Sigmoid colon (tissue), 7 donors: ENCODE measurements around the gene NOL6. TPM values are rescaled to one million over a fixed set of nuclear protein-coding genes. Genes with fewer than 3 reads are reported as not detected.
A peak's percentile ranks its signal among the peaks of the same experiment; 100 is the strongest.

Source experiments
- DNase-seq: peaks from one replicate; pipeline ENCODE4 v3.0.0-alpha.2; 2019
- H3K27ac ChIP-seq, 4 donors: fragments of 200-600 bp; sonication (generic); one replicate each; pipeline ENCODE4 v1.5.1; 2016 to 2019; ENCODE audit warnings: mild to moderate bottlenecking in 1 of 4
- H3K27me3 ChIP-seq, 3 donors: fragments of 200-600 bp; sonication (generic); one replicate each; pipeline ENCODE4 v1.5.1; 2019; ENCODE audit warnings: mild to moderate bottlenecking in 1 of 3
- H3K36me3 ChIP-seq, 4 donors: fragments of 200-600 bp; sonication (generic); one replicate each; pipeline ENCODE4 v1.5.1; 2016 to 2019
- H3K4me1 ChIP-seq, 4 donors: fragments of 200-600 bp; sonication (generic); one replicate each; pipeline ENCODE4 v1.5.1; 2017 to 2019
- H3K4me3 ChIP-seq, 4 donors: fragments of 200-600 bp; sonication (generic); one replicate each; pipeline ENCODE4 v1.5.1; 2017 to 2019; ENCODE audit warnings: mild to moderate bottlenecking in 2 of 4, moderate library complexity in 1 of 4
- H3K9me3 ChIP-seq, 4 donors: fragments of 200-600 bp in 3 of 4; sonication (generic) in 3 of 4; one replicate each; pipeline versions ENCODE4 v1.5.1 to v1.6.1; 2013 to 2019
- EP300 ChIP-seq, 4 donors: sonication (generic); formaldehyde crosslinking; IDR thresholded peaks; one replicate each; pipeline ENCODE4 v1.6.1; 2017; ENCODE audit warnings: antibody characterized with exemption in 4 of 4
- POLR2A ChIP-seq, 2 donors: fragments of 450-650 bp; IDR thresholded peaks; one replicate each; pipeline ENCODE4 v1.6.1; 2016; ENCODE audit warnings: antibody characterized with exemption in 2 of 2, mild to moderate bottlenecking in 2 of 2, moderate library complexity in 2 of 2
- POLR2AphosphoS5 ChIP-seq, 4 donors: sonication (generic); formaldehyde crosslinking; IDR thresholded peaks; one replicate each; pipeline ENCODE4 v1.6.1; 2017; ENCODE audit warnings: antibody characterized with exemption in 4 of 4
- WGBS, 2 donors: extraction: QIAGEN DNeasy Blood & Tissue Kit; methylation state at CpG; one replicate each; pipeline ENCODE4 v1.1.7; 2013; 5-methylcytosine and 5-hydroxymethylcytosine counted together
- intact Hi-C: fragments of 100-400 bp; cut with DNase I; formaldehyde crosslinking; loops from one replicate; pipeline ENCODE4 v1.15.1; 2023
- polyA plus RNA-seq, 3 donors: library from polyadenylated mRNA; stranded (reverse); fragments of 200-250 nt; gene quantifications; one replicate each; pipeline ENCODE4 v1.2.3, GENCODE V29; 2013
- total RNA-seq, 4 donors: library from RNA; depleted of rRNA; stranded (reverse); fragments of >200 nt; gene quantifications; one replicate each; pipeline ENCODE4 v1.1.0, GENCODE V29; 2016
- TF ChIP-seq, protein P1 (sequence below), 4 experiments: fragments of 450-650 bp in 3 of 4; fragments of 200-600 bp in 1 of 4; IDR thresholded peaks; one replicate each; pipeline ENCODE4 v1.5.1; 2016 to 2019; ENCODE audit warnings: antibody characterized with exemption in 4 of 4, mild to moderate bottlenecking in 3 of 4, moderate library complexity in 2 of 4
- donor health status: healthy with polysubstance abuse.
- donor health status: Bipolar disorder and iron deficiency.
- donor health status: healthy.

The NOL6 gene
- total and polyA plus RNA-seq, 7 donors: 5.5 to 23.6 (median 9.9) TPM

DNA sequence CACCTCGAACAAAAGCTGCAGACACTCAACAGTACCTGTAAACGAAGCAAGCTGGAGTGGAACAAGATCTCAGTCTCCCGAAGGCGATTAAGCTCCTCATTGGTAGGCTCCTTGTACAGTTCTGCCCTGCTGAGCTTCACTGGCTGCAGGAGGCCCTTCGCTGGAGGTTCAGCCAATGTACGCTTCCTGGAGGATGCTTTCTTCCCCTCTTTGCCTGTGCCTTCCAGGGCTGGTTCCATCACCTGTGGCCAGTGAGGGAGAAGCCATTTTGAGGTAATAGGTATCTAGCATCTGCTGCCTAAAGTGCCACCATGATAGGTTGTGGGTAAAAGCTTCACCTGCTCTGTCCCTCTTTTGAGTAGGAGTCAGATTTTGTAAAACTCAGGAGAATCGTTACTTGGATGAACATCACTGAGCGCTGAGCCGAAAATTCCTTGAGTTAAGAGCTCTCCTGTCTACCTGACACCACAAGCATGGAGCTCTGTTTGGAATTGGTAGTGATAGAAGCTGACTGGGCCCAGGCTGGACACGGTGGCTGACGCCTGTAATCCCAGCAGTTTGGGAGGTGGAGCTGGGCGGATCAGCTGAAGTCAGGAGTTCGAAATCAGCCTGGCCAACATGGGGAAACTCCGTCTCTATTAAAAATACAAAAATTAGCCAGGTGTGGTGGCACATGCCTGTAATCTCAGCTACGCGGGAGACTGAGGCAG is 1.4 kb downstream of the NOL6 start:
- TF ChIP-seq EP300 (IDR thresholded peaks at IDR 0.05) (no peak), POLR2AphosphoS5 (IDR thresholded peaks at IDR 0.05) (no peak), POLR2A (IDR thresholded peaks at IDR 0.05) (no peak)
- TF ChIP-seq, protein P1, sequence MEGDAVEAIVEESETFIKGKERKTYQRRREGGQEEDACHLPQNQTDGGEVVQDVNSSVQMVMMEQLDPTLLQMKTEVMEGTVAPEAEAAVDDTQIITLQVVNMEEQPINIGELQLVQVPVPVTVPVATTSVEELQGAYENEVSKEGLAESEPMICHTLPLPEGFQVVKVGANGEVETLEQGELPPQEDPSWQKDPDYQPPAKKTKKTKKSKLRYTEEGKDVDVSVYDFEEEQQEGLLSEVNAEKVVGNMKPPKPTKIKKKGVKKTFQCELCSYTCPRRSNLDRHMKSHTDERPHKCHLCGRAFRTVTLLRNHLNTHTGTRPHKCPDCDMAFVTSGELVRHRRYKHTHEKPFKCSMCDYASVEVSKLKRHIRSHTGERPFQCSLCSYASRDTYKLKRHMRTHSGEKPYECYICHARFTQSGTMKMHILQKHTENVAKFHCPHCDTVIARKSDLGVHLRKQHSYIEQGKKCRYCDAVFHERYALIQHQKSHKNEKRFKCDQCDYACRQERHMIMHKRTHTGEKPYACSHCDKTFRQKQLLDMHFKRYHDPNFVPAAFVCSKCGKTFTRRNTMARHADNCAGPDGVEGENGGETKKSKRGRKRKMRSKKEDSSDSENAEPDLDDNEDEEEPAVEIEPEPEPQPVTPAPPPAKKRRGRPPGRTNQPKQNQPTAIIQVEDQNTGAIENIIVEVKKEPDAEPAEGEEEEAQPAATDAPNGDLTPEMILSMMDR (IDR thresholded peaks at IDR 0.05): no peak
- intact Hi-C loops: no loop called here
- DNase-seq: peak; percentile 32
- Histone ChIP-seq H3K4me3 (peak overlapping the region in 1 of 4 donors; percentile 80), H3K27me3 (no peaks in the 10 kb centered on the region), H3K9me3 (no peaks in the 10 kb centered on the region), H3K4me1 (peaks cover 0 to 25% (median 18%) of the 10 kb centered on the region in 4 donors), H3K36me3 (peaks cover 23 to 50% (median 30%) of the 10 kb centered on the region in 4 donors), H3K27ac (no peak overlapping the region)
- WGBS, 2 donors: 88 to 91% methylated on average over 16 of the region's 16 CpGs

DNA sequence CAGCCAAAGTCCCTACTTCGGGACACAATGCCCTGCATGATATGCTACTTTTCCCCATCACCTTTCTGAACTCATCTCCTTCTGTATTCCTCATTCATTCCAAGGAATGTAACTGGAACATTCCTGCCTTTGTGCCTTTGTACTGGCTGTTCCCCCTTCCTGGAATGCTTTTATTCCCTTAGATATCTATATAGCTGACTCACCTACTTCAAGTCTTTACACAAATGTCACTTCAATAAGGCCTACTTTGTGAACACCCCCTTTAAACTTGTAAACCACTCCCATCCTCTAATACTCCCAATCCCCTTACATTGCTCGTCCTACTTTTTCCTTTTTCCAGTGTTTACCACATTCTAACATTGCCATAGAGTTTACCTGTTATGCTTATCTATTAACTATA is 2.4 kb downstream of the NOL6 start:
- TF ChIP-seq, protein P1 (IDR thresholded peaks at IDR 0.05): no peak
- TF ChIP-seq POLR2AphosphoS5 (IDR thresholded peaks at IDR 0.05) (no peak), EP300 (IDR thresholded peaks at IDR 0.05) (no peak)
- Histone ChIP-seq H3K4me3 (no peak overlapping the region), H3K4me1 (peaks cover 0 to 25% (median 18%) of the 10 kb centered on the region in 4 donors), H3K27ac (no peak overlapping the region), H3K27me3 (no peaks in the 10 kb centered on the region), H3K36me3 (peaks cover 24 to 60% (median 39%) of the 10 kb centered on the region in 4 donors), H3K9me3 (no peaks in the 10 kb centered on the region)
- 88 to 91% methylated on average over 2 of the region's 2 CpGs for WGBS, 2 donors
- intact Hi-C loops: no loop called here
- DNase-seq: no peak

DNA sequence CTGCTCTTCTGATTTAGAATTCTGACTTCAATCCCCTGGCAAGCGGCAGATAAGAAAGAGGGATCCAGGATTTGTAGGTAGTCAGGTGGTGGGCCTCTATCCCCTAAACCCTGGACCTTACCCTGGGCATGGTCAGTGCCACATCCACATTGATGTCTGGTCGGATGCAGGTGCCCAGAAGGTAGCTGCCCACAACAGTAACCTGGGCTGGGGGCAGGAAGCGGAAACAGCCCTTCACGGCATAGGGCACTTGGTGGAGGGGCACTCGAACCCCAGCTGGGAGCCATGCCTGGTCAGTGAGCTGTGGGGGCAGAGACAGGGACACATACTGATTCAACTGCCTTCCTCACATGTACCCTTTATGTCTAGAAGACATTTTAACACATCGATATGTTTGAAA is 3.8 kb downstream of the NOL6 start:
- intact Hi-C loops: loop anchor here (5.0 kb wide), 1 partner anchor 183 kb away; no protein-coding TSS in a partner anchor
- Histone ChIP-seq H3K36me3 (peaks cover 39 to 75% (median 51%) of the 10 kb centered on the region in 4 donors), H3K9me3 (no peaks in the 10 kb centered on the region), H3K4me3 (no peak overlapping the region), H3K27ac (no peak overlapping the region), H3K27me3 (no peaks in the 10 kb centered on the region), H3K4me1 (peaks cover 0 to 25% (median 18%) of the 10 kb centered on the region in 4 donors)
- 96% methylated on average over 6 of the region's 6 CpGs for WGBS, 2 donors
- peak; percentile 40 for DNase-seq
- TF ChIP-seq POLR2AphosphoS5 (IDR thresholded peaks at IDR 0.05): no peak
- TF ChIP-seq, protein P1 (IDR thresholded peaks at IDR 0.05): no peak
- no peak for TF ChIP-seq POLR2A (IDR thresholded peaks at IDR 0.05)
- TF ChIP-seq EP300 (IDR thresholded peaks at IDR 0.05): no peak

DNA sequence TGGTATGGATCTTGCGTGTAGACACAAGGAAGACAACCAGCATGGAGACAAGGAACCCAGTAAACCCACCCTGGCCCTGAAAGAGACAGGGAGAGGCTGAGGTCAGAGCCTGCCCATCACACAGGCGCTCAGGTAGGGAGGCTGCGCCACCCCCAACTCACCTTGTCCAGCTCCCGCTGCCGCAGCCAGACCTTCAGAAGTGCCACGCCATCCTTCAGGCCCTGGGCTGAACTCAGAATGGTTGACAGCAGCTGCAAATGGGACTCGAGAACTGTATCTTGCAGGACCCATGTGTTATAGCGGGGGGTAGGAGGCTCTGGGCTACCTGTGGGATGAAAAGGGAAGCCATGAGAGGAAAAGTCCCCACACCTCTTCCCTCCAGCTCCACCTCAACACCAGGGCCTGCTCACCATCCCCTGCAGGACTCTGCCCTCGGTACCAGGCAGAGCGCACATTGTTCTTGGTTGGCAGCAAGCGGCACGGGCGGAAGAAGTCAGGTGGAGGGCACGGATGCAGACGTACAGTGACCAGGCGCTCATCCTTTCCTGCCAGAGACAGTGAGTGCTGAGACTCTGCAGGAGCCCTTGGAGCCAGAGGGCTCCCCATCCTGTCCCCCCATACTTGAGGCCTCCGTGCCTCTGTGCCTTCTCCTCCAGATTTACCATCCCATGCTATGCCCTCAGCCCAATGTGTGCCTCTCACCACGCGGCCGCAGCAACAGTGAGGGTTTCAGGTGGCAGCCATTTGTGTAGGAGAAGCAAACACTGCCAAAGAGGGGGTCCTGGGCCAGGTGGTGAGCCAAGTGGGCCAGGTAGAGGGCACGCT is 4.7 kb downstream of the NOL6 start:
- TF ChIP-seq EP300 (IDR thresholded peaks at IDR 0.05) (no peak), POLR2AphosphoS5 (IDR thresholded peaks at IDR 0.05) (no peak), POLR2A (IDR thresholded peaks at IDR 0.05) (no peak)
- TF ChIP-seq, protein P1 (IDR thresholded peaks at IDR 0.05): no peak
- H3K4me3 ChIP-seq: no peak overlapping the region
- no peaks in the 10 kb centered on the region for H3K9me3 ChIP-seq
- intact Hi-C loops: loop anchor here (5.0 kb wide), 1 partner anchor 182 kb away; no protein-coding TSS in a partner anchor
- 96 to 97% methylated on average over 21 of the region's 21 CpGs for WGBS, 2 donors
- no peaks in the 10 kb centered on the region for H3K27me3 ChIP-seq
- no peak overlapping the region for H3K27ac ChIP-seq
- H3K4me1 ChIP-seq: peaks cover 0 to 20% (median 15%) of the 10 kb centered on the region in 4 donors
- DNase-seq: peak; percentile 36
- H3K36me3 ChIP-seq: peaks cover 40 to 83% (median 59%) of the 10 kb centered on the region in 4 donors
